CD4-positive, CD25-positive, alpha-beta regulatory T cell (primary cell): Measurements from ENCODE around the gene PNPLA3. TPM values are rescaled to one million over a fixed set of nuclear protein-coding genes. Genes with fewer than 3 reads are reported as not detected.

Experiments used
- ATAC-seq, 2 donors: fragments of 150-1000 bp; cut with Tn5 transposase; one replicate each; pipeline ENCODE4 v1.10.0; 2021; ENCODE audit warnings: low read depth in 2 of 2, moderate number of reproducible peaks in 2 of 2, moderate library complexity in 1 of 2
- DNase-seq, 3 donors: peaks; one replicate each; pipeline versions ENCODE4 v3.0.0 to v3.0.0-alpha.2; 2012 to 2022; ENCODE audit warnings: mixed read lengths in 1 of 3
- H3K27ac ChIP-seq: one replicate; pipeline ENCODE4 v1.7.0; 2013; ENCODE audit warnings: mild to moderate bottlenecking, low read length; ENCODE audit not compliant: insufficient read depth, poor library complexity, severe bottlenecking
- H3K27me3 ChIP-seq: one replicate; pipeline ENCODE4 v1.7.0; 2013; ENCODE audit warnings: low read length; ENCODE audit not compliant: control insufficient read depth, insufficient read depth
- H3K36me3 ChIP-seq: one replicate; pipeline ENCODE4 v1.7.0; 2013; ENCODE audit warnings: mild to moderate bottlenecking, low read length, moderate library complexity; ENCODE audit not compliant: control insufficient read depth, insufficient read depth
- H3K4me1 ChIP-seq: 2 replicates; pipeline ENCODE4 v1.7.0; 2013; ENCODE audit warnings: mild to moderate bottlenecking, low read length; ENCODE audit not compliant: insufficient read depth, control insufficient read depth, poor library complexity, severe bottlenecking
- H3K4me3 ChIP-seq: one replicate; pipeline ENCODE4 v1.7.0; 2013; ENCODE audit warnings: low read depth, mild to moderate bottlenecking, low read length, moderate library complexity
- H3K9me3 ChIP-seq, 2 experiments: 1 replicate in 1 of 2; 2 replicates in 1 of 2; pipeline ENCODE4 v1.7.0; 2013; ENCODE audit warnings: low read length in 2 of 2, mild to moderate bottlenecking in 1 of 2, moderate library complexity in 1 of 2; ENCODE audit not compliant: control insufficient read depth in 2 of 2
- H3K27ac Mint-ChIP-seq, 3 donors: one replicate each; pipeline ENCODE4 v1.8.0; 2020 to 2022; ENCODE audit warnings: mild to moderate bottlenecking in 3 of 3, mixed read lengths in 3 of 3, moderate library complexity in 2 of 3
- H3K27me3 Mint-ChIP-seq: one replicate; pipeline ENCODE4 v1.8.0; 2022; ENCODE audit warnings: mild to moderate bottlenecking, mixed read lengths
- H3K36me3 Mint-ChIP-seq: one replicate; pipeline ENCODE4 v1.8.0; 2020; ENCODE audit warnings: mixed read lengths
- H3K4me1 Mint-ChIP-seq, 4 donors: one replicate each; pipeline ENCODE4 v1.8.0; 2020 to 2022; ENCODE audit warnings: mixed read lengths in 4 of 4, mild to moderate bottlenecking in 1 of 4
- H3K4me3 Mint-ChIP-seq, 4 donors: one replicate each; pipeline ENCODE4 v1.8.0; 2020 to 2022; ENCODE audit warnings: mild to moderate bottlenecking in 4 of 4, mixed read lengths in 4 of 4, moderate library complexity in 3 of 4
- H3K9me3 Mint-ChIP-seq, 7 donors: one replicate each; pipeline ENCODE4 v1.8.0; 2020 to 2022; ENCODE audit warnings: mixed read lengths in 7 of 7, mild to moderate bottlenecking in 3 of 7, moderate library complexity in 2 of 7
- polyA plus RNA-seq, 4 donors: library from polyadenylated mRNA; unstranded; fragments of 300-500 nt; fragmentation: Illumina TruSeq; gene quantifications; one replicate each; pipeline ENCODE4 v1.2.3, GENCODE V29; 2021
- total RNA-seq: library from RNA; stranded (reverse); gene quantifications from one replicate; pipeline ENCODE4 v1.2.3, GENCODE V29; 2022

The PNPLA3 gene
- total and polyA plus RNA-seq, 5 donors from 2014 or later = not detected

- H3K4me3 Mint-ChIP-seq = no peak overlapping the region
These were observed 42.2 kb upstream of the PNPLA3 start for GRCh38 chr22:43881091-43882061.

GRCh38 chr22:43882122-43882767, 41.4 kb upstream of the PNPLA3 start:
- H3K36me3 ChIP-seq = no peaks in the 10 kb centered on the region
- no peaks in the 10 kb centered on the region for H3K27me3 ChIP-seq
- H3K4me3 ChIP-seq = no peak overlapping the region
- H3K9me3 ChIP-seq = no peaks in the 10 kb centered on the region
- peaks cover 0 to 2% (median 0%) of the 10 kb centered on the region in 7 donors for H3K9me3 Mint-ChIP-seq
- no peak overlapping the region for H3K4me3 Mint-ChIP-seq
- peaks cover 17% of the 10 kb centered on the region for H3K27me3 Mint-ChIP-seq
- no peak overlapping the region for H3K27ac ChIP-seq
- DNase-seq = no peak
- peaks cover 0 to 5% (median 1%) of the 10 kb centered on the region in 4 donors for H3K4me1 Mint-ChIP-seq
- H3K27ac Mint-ChIP-seq = no peak overlapping the region
- no peaks in the 10 kb centered on the region for H3K4me1 ChIP-seq
- H3K36me3 Mint-ChIP-seq = no peaks in the 10 kb centered on the region
- no peak for ATAC-seq

More at GRCh38 chr22:43881091-43882061, 42.2 kb upstream of the PNPLA3 start:
- H3K9me3 ChIP-seq = no peaks in the 10 kb centered on the region
- peaks cover 19% of the 10 kb centered on the region for H3K27me3 Mint-ChIP-seq
- H3K36me3 ChIP-seq = no peaks in the 10 kb centered on the region
- ATAC-seq (no peak), DNase-seq (no peak)
- H3K27ac Mint-ChIP-seq = no peak overlapping the region
- H3K9me3 Mint-ChIP-seq = peaks cover 0 to 2% (median 0%) of the 10 kb centered on the region in 7 donors
- peaks cover 0 to 5% (median 1%) of the 10 kb centered on the region in 4 donors for H3K4me1 Mint-ChIP-seq
- no peaks in the 10 kb centered on the region for H3K27me3 ChIP-seq
- H3K4me1 ChIP-seq = no peaks in the 10 kb centered on the region
- no peaks in the 10 kb centered on the region for H3K36me3 Mint-ChIP-seq
- H3K27ac ChIP-seq = no peak overlapping the region
- H3K4me3 ChIP-seq = no peak overlapping the region

GRCh38 chr22:43883012-43883661, 40.5 kb upstream of the PNPLA3 start:
- Mint-ChIP-seq H3K4me1 (peaks cover 0 to 5% (median 1%) of the 10 kb centered on the region in 4 donors), H3K36me3 (no peaks in the 10 kb centered on the region), H3K27ac (peak overlapping the region in 1 of 3 donors; percentile 82), H3K4me3 (no peak overlapping the region), H3K9me3 (peaks cover 0 to 2% (median 0%) of the 10 kb centered on the region in 7 donors), H3K27me3 (peaks cover 18% of the 10 kb centered on the region)
- Histone ChIP-seq H3K4me3 (no peak overlapping the region), H3K4me1 (no peaks in the 10 kb centered on the region), H3K27ac (no peak overlapping the region), H3K36me3 (no peaks in the 10 kb centered on the region), H3K9me3 (no peaks in the 10 kb centered on the region), H3K27me3 (no peaks in the 10 kb centered on the region)
- peak in 2 of 3 donors; percentile 28 to 63 for DNase-seq
- no peak for ATAC-seq

- no peak for ATAC-seq
- H3K4me1 ChIP-seq = no peaks in the 10 kb centered on the region
- H3K4me3 ChIP-seq = no peak overlapping the region
- no peak for DNase-seq
- Mint-ChIP-seq H3K27me3 (peaks cover 18% of the 10 kb centered on the region), H3K9me3 (peaks cover 0 to 2% (median 0%) of the 10 kb centered on the region in 7 donors), H3K27ac (no peak overlapping the region), H3K36me3 (no peaks in the 10 kb centered on the region), H3K4me1 (peaks cover 0 to 5% (median 1%) of the 10 kb centered on the region in 4 donors), H3K4me3 (no peak overlapping the region)
- no peaks in the 10 kb centered on the region for H3K36me3 ChIP-seq
- no peak overlapping the region for H3K27ac ChIP-seq
- no peaks in the 10 kb centered on the region for H3K9me3 ChIP-seq
- H3K27me3 ChIP-seq = no peaks in the 10 kb centered on the region
These were observed 39.7 kb upstream of the PNPLA3 start for GRCh38 chr22:43883719-43884415.

DNA sequence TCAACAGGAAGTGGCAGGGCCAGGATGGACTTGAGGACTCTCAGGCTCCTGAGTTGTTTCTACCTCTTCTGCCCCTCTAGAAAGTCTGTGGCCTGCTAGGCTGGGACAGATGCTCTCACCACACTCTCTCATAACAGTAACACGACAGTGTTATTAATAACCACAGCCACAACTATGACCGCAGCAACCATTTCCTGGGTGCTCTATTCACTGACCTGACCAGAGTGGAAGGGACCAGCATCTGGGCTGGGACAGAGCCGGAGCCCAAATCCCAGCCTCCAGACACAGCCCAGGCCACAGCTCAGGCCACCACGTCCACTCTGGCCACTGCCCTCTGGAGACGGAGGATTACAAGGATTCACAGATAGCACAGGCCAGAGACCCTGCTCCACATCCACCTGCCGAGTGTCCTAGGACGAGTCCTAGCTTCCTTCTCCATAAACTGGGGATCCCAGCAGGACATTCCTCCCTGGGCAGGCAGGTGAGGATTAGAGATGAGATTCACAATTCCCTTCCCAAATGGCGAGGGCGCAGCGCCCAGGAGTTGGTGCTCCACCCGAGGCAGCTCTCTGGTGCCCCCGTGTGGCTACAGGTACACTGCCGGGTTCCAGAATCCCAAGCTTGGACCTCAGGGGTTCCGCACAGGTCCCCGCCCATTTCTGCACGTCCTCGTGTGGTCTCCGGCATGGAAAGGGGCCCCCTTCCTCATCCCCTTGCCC, 38.8 kb upstream of the PNPLA3 start:
- no peak overlapping the region for H3K4me3 ChIP-seq
- no peaks in the 10 kb centered on the region for H3K36me3 ChIP-seq
- H3K9me3 ChIP-seq = no peaks in the 10 kb centered on the region
- Mint-ChIP-seq H3K27ac (peak overlapping the region in 1 of 3 donors; percentile 38), H3K36me3 (no peaks in the 10 kb centered on the region), H3K4me3 (no peak overlapping the region), H3K4me1 (peaks cover 0 to 5% (median 1%) of the 10 kb centered on the region in 4 donors), H3K9me3 (peaks cover 0 to 4% (median 0%) of the 10 kb centered on the region in 7 donors), H3K27me3 (peaks cover 18% of the 10 kb centered on the region)
- ATAC-seq = no peak
- no peak overlapping the region for H3K27ac ChIP-seq
- H3K4me1 ChIP-seq = no peaks in the 10 kb centered on the region
- DNase-seq = peak in 1 of 3 donors; percentile 26
- no peaks in the 10 kb centered on the region for H3K27me3 ChIP-seq

DNA sequence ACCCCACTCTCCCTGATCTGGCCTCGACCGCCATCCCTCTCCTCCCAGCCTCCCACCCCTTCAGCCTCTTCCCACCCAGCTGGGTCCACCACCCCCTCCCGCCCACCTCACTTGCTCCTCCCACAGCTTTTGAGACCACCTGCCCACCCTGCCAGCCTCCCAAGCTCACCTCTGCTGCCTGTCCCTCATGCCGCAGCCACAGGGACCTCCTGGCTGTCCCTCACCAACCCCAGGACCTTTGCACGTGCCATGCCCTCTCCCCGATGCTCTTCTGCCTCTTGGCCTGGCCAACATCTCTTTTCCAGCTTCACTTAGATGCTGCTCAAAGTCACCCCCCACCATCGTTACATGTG, 38.3 kb upstream of the PNPLA3 start:
- Histone ChIP-seq H3K27ac (no peak overlapping the region), H3K36me3 (no peaks in the 10 kb centered on the region), H3K4me1 (no peaks in the 10 kb centered on the region), H3K4me3 (no peak overlapping the region), H3K9me3 (no peaks in the 10 kb centered on the region), H3K27me3 (no peaks in the 10 kb centered on the region)
- no peak for DNase-seq
- Mint-ChIP-seq H3K4me1 (peaks cover 0 to 5% (median 1%) of the 10 kb centered on the region in 4 donors), H3K9me3 (peaks cover 0 to 4% (median 0%) of the 10 kb centered on the region in 7 donors), H3K36me3 (no peaks in the 10 kb centered on the region), H3K27ac (peak overlapping the region in 1 of 3 donors; percentile 27), H3K27me3 (peaks cover 24% of the 10 kb centered on the region), H3K4me3 (no peak overlapping the region)
- ATAC-seq = no peak
